Gastrocnemius medialis (tissue), 4 donors: Measurements from ENCODE around the gene RABGEF1.

Source experiments
- POLR2A ChIP-seq, 2 donors: fragments of 450-650 bp; IDR thresholded peaks; one replicate each; pipeline ENCODE4 v1.6.1; 2017; ENCODE audit warnings: antibody characterized with exemption in 2 of 2, mild to moderate bottlenecking in 2 of 2, moderate library complexity in 2 of 2
- TF ChIP-seq, protein P1 (sequence below), 5 experiments: fragments of 450-650 bp in 3 of 5; fragments of 200-600 bp in 2 of 5; sonication (generic) in 2 of 5; IDR thresholded peaks in 4 of 5; conservative IDR thresholded peaks in 1 of 5; 1 replicate in 4 of 5; 2 replicates in 1 of 5; pipeline ENCODE4 v1.5.1; 2016 to 2019; ENCODE audit warnings: antibody characterized with exemption in 5 of 5, mild to moderate bottlenecking in 3 of 5, moderate library complexity in 3 of 5

DNA sequence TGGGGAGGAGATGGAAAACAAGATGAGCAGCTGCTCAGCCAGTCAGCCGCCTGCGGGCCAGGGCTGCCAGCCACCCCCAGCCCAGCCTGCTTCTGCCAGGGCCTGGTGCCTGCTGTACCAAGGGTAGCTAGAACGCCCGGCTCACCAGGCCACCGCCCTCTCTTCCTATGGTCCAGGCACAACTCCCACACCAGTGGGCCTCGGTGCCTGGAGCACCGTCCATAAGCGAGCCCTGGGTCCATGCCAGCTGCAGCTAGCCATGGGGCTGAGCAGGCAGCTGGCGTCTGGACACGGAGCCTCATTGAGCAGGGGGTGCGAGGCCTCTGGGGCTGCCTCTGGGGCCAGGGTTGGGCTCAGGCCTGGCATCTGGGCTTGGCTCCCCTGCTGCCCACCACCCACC lies 8.5 kb upstream of the RABGEF1 start:
- no peak for TF ChIP-seq POLR2A (IDR thresholded peaks at IDR 0.05)
- TF ChIP-seq, protein P1, sequence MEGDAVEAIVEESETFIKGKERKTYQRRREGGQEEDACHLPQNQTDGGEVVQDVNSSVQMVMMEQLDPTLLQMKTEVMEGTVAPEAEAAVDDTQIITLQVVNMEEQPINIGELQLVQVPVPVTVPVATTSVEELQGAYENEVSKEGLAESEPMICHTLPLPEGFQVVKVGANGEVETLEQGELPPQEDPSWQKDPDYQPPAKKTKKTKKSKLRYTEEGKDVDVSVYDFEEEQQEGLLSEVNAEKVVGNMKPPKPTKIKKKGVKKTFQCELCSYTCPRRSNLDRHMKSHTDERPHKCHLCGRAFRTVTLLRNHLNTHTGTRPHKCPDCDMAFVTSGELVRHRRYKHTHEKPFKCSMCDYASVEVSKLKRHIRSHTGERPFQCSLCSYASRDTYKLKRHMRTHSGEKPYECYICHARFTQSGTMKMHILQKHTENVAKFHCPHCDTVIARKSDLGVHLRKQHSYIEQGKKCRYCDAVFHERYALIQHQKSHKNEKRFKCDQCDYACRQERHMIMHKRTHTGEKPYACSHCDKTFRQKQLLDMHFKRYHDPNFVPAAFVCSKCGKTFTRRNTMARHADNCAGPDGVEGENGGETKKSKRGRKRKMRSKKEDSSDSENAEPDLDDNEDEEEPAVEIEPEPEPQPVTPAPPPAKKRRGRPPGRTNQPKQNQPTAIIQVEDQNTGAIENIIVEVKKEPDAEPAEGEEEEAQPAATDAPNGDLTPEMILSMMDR (IDR thresholded peaks at IDR 0.05 in 4 of 5, conservative IDR thresholded peaks at IDR 0.05 in 1 of 5) = no peak
